Left ventricle myocardium inferior (tissue), 1 donor: ENCODE data around the gene RASGEF1B. TPM values are rescaled to one million over a fixed set of nuclear protein-coding genes. Genes with fewer than 3 reads are reported as not detected.

Experiments
- DNase-seq: peaks from one replicate; pipeline ENCODE4 v3.0.0-alpha.2; 2020
- H3K27ac ChIP-seq: fragments of 200-600 bp; replicated peaks from 2 replicates; pipeline ENCODE4 v1.8.0; 2021
- H3K27me3 ChIP-seq: fragments of 200-600 bp; 2 replicates; pipeline ENCODE4 v1.8.0; 2021; ENCODE audit warnings: low read depth
- H3K36me3 ChIP-seq: fragments of 200-600 bp; 2 replicates; pipeline ENCODE4 v1.8.0; 2021
- H3K4me1 ChIP-seq: fragments of 200-600 bp; 2 replicates; pipeline ENCODE4 v1.8.0; 2021
- H3K4me3 ChIP-seq: fragments of 200-600 bp; 2 replicates; pipeline ENCODE4 v1.8.0; 2021; ENCODE audit warnings: mild to moderate bottlenecking, moderate library complexity
- H3K9me3 ChIP-seq: fragments of 200-600 bp; replicated peaks from 2 replicates; pipeline ENCODE4 v1.8.0; 2021
- intact Hi-C: fragments of 100-400 bp; cut with micrococcal nuclease; formaldehyde crosslinking; loops from one replicate; pipeline ENCODE4 v1.11.0; 2022
- total RNA-seq: library from RNA; stranded (reverse); fragmentation: NEBNext Ultra II Directional; extraction: Animal tissue kit (Norgen Biotek cat#: 25700); gene quantifications from one replicate; pipeline ENCODE4 v1.2.1, GENCODE V29; 2021
- TF ChIP-seq, protein P1 (sequence below): fragments of 200-600 bp; IDR thresholded peaks from 2 replicates; pipeline ENCODE4 v1.8.0; 2021; ENCODE audit warnings: antibody characterized with exemption, mild to moderate bottlenecking, borderline replicate concordance
- donor health status: DM: no; HTN: yes; CAD: no; lungs with severe emphysema.

The RASGEF1B gene
- total RNA-seq, 1 donor from 2014 or later: 4.3 TPM

DNA sequence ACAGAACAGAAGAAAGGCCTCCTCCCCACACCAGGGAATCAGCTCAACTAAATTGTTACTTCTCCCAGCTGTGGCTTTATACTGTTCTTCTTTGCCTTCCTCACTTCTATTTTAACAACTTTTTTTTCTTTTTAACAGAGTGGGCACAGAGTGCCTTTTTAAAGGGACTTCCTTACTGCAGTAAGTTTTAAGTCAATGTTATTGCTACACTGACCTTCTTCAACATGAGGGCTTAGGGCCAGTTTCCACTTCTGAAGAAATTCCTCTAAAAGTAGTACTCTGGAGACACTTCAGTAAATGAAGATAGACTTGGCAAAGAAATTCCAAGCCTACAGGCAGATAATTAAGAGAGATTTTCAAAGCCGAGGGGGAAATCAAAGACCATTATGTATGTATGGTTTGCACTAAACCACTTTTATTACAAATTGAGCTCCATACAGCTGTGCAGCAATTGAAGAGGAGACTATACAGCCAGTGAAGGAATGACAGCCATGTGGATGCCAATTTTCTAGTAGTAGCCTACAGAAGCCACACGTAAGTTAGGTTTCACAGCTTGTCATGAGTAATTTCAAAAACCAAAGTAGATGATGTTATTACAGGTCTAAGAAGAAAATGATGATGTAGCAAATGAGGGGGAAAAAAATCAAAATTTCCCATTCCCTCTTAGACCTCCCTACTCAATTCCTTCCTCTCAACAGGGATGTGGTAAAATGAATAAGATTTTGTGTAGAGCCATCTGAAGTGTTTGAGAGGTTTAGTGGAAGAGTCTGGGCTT lies 36.9 kb upstream of the RASGEF1B start:
- Histone ChIP-seq H3K4me1 (peaks cover 13% of the 10 kb centered on the region), H3K36me3 (no peaks in the 10 kb centered on the region), H3K4me3 (no peak overlapping the region), H3K9me3 (no peaks in the 10 kb centered on the region), H3K27me3 (no peaks in the 10 kb centered on the region), H3K27ac (no peak overlapping the region)
- TF ChIP-seq, protein P1, sequence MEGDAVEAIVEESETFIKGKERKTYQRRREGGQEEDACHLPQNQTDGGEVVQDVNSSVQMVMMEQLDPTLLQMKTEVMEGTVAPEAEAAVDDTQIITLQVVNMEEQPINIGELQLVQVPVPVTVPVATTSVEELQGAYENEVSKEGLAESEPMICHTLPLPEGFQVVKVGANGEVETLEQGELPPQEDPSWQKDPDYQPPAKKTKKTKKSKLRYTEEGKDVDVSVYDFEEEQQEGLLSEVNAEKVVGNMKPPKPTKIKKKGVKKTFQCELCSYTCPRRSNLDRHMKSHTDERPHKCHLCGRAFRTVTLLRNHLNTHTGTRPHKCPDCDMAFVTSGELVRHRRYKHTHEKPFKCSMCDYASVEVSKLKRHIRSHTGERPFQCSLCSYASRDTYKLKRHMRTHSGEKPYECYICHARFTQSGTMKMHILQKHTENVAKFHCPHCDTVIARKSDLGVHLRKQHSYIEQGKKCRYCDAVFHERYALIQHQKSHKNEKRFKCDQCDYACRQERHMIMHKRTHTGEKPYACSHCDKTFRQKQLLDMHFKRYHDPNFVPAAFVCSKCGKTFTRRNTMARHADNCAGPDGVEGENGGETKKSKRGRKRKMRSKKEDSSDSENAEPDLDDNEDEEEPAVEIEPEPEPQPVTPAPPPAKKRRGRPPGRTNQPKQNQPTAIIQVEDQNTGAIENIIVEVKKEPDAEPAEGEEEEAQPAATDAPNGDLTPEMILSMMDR: no peak
- intact Hi-C loops: no loop called here
- no peak for DNase-seq

GRCh38 chr4:81507530-81507929 lies 35.8 kb upstream of the RASGEF1B start:
- peaks cover 13% of the 10 kb centered on the region for H3K4me1 ChIP-seq
- H3K27me3 ChIP-seq: no peaks in the 10 kb centered on the region
- no peak overlapping the region for H3K4me3 ChIP-seq
- intact Hi-C loops: no loop called here
- no peaks in the 10 kb centered on the region for H3K9me3 ChIP-seq
- H3K36me3 ChIP-seq: no peaks in the 10 kb centered on the region
- no peak overlapping the region for H3K27ac ChIP-seq
- TF ChIP-seq, protein P1: no peak
- DNase-seq: no peak

DNA sequence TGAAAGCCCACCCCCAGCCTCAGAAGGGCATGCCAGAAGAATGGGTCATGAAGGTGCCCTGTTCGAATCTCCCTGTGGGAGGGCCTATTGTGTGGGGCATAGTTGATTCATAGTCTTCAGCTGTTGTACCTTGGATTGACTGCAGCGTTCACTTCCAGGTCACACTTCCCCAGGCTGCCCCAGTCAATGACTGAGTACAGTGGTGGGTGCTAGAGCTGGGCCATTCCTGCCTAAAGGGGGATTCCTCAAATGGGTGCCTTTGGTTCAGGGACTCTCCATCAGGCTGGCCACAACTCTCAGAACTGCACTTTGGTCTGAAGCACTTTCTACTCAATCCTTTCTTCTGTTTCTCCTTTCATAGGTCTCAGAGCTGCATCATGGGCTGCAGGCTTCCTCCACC lies 35.0 kb upstream of the RASGEF1B start:
- intact Hi-C loops: no loop called here
- H3K27me3 ChIP-seq: no peaks in the 10 kb centered on the region
- no peak overlapping the region for H3K27ac ChIP-seq
- H3K36me3 ChIP-seq: no peaks in the 10 kb centered on the region
- peaks cover 13% of the 10 kb centered on the region for H3K4me1 ChIP-seq
- TF ChIP-seq, protein P1: no peak
- H3K4me3 ChIP-seq: no peak overlapping the region
- H3K9me3 ChIP-seq: no peaks in the 10 kb centered on the region
- DNase-seq: no peak

DNA sequence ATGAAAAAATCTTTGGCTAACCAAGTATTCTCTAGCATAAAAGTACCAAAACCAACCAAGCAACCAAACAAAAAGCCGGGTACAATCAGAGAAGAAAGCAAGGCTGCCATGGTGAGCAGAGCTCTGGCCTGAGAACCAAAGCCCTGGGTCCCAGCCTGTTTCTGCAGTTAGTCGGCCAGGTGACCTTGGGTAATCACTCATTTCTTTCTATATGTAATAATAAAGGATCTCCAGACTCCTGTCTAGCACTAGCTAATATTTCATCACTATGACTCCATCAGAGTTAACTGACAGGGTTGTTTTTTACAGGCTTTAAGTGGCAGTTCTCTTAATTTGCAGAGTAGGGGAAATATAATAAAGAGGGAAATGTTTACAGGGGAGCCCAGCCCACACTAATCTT lies 34.0 kb upstream of the RASGEF1B start:
- TF ChIP-seq, protein P1: no peak
- DNase-seq: no peak
- no peaks in the 10 kb centered on the region for H3K36me3 ChIP-seq
- no peak overlapping the region for H3K4me3 ChIP-seq
- H3K27me3 ChIP-seq: no peaks in the 10 kb centered on the region
- intact Hi-C loops: no loop called here
- H3K4me1 ChIP-seq: peaks cover 13% of the 10 kb centered on the region
- peak overlapping the region; percentile 73 for H3K27ac ChIP-seq
- no peaks in the 10 kb centered on the region for H3K9me3 ChIP-seq

- H3K4me1 ChIP-seq: peaks cover 13% of the 10 kb centered on the region
- TF ChIP-seq, protein P1: no peak
- no peaks in the 10 kb centered on the region for H3K27me3 ChIP-seq
- peak overlapping the region; percentile 73 for H3K27ac ChIP-seq
- peak; percentile 65 for DNase-seq
- no peaks in the 10 kb centered on the region for H3K36me3 ChIP-seq
- no peaks in the 10 kb centered on the region for H3K9me3 ChIP-seq
- H3K4me3 ChIP-seq: peak overlapping the region; percentile 19
- intact Hi-C loops: no loop called here
Measured at GRCh38 chr4:81505004-81505598, 33.4 kb upstream of the RASGEF1B start.
